Measurements from ENCODE around the gene SMOC1.

Gene SMOC1

GRCh38 chr14:70078329-70078728 is 199.1 kb downstream of the SMOC1 start:
- DNase-seq, result peak in 1 of 51 donors; percentile 24

DNA sequence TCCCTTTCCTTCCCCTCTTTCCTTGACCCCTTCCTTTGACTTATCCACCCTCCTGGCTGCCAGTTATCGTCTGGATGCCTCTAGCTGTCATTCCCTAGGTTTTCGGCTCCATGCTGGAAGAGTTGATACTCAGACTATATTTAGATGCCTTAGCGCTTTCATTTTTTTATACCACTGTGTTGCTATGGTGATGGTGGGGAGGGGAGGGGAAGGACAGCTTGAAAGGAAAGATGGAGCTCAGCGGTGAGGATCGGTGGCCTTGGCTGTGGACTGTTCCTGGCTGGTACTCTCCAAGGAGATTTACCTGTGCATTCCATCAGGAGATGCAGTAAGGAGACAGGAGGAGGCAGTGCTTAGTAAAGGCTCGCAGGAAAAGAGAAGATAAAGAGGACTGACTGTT is 200.9 kb downstream of the SMOC1 start:
- DNase-seq, result peak in 3 of 51 donors; percentile 3 to 37 (median 13)
